GM18517 (cell line): Measurements from ENCODE around the gene AREG.
"Not testable (repeated sequence)": the region's sequence is repeated elsewhere in the genome, so short reads cannot be mapped to it uniquely, and the experiment has no call there.

Experiments
- ATAC-seq: cut with Tn5 transposase; IDR thresholded peaks from one replicate; pipeline ENCODE4 v1.9.1; 2021; ENCODE audit warnings: mild to moderate bottlenecking, moderate library complexity; ENCODE audit not compliant: unreplicated experiment

The AREG gene

GRCh38 chr4:74444891-74445642 lies at the start of gene AREG:
Gene AREG, plus strand, starts transcription at chr4:74445136. Its CDS starts 210 bp downstream, at chr4:74445346.
- peak; percentile 83 for ATAC-seq

- ATAC-seq = no peak
Observed at GRCh38 chr4:74395633-74396032, 49.3 kb upstream of the AREG start.

- ATAC-seq = no peak
Observed at GRCh38 chr4:74397748-74398426, 47.0 kb upstream of the AREG start.

GRCh38 chr4:74398894-74399589 lies 45.9 kb upstream of the AREG start:
- not testable (repeated sequence) for ATAC-seq

- no peak for ATAC-seq
Observed at GRCh38 chr4:74400395-74400794, 44.5 kb upstream of the AREG start.

- peak; percentile 98 for ATAC-seq
Observed at GRCh38 chr4:74402692-74403456, 42.1 kb upstream of the AREG start.

- ATAC-seq = no peak
Observed at GRCh38 chr4:74407891-74408290, 37.0 kb upstream of the AREG start.

- no peak for ATAC-seq
Observed at GRCh38 chr4:74408639-74409038, 36.3 kb upstream of the AREG start.

GRCh38 chr4:74410272-74410671 lies 34.7 kb upstream of the AREG start:
- no peak for ATAC-seq

GRCh38 chr4:74412225-74412624 lies 32.7 kb upstream of the AREG start:
- ATAC-seq = no peak

- ATAC-seq = no peak
Observed at GRCh38 chr4:74413265-74413664, 31.7 kb upstream of the AREG start.

GRCh38 chr4:74414149-74414809 lies 30.7 kb upstream of the AREG start:
- ATAC-seq = no peak

- no peak for ATAC-seq
Observed at GRCh38 chr4:74415602-74416300, 29.2 kb upstream of the AREG start.

- no peak for ATAC-seq
Observed at GRCh38 chr4:74418063-74418670, 26.8 kb upstream of the AREG start.

GRCh38 chr4:74420863-74421262 lies 24.1 kb upstream of the AREG start:
- no peak for ATAC-seq

- ATAC-seq = no peak
Observed at GRCh38 chr4:74423104-74423503, 21.8 kb upstream of the AREG start.

- ATAC-seq = no peak
Observed at GRCh38 chr4:74424111-74424510, 20.8 kb upstream of the AREG start.

GRCh38 chr4:74426101-74426500 lies 18.8 kb upstream of the AREG start:
- ATAC-seq = no peak

GRCh38 chr4:74428276-74428675 lies 16.7 kb upstream of the AREG start:
- no peak for ATAC-seq
